ENCODE results near the gene RNF5. TPM values are rescaled to one million over a fixed set of nuclear protein-coding genes. Genes with fewer than 3 reads are reported as not detected.
"Not testable (repeated sequence)": the region's sequence is repeated elsewhere in the genome, so short reads cannot be mapped to it uniquely, and the experiment has no call there.

Gene RNF5
- polyA plus RNA-seq, 4 donors, result 57.4 to 103 (median 98.1) TPM

- DNase-seq (ENCODE audit: low read depth in 4 of 4, low spot score in 3 of 4), result no peak
Measured at GRCh38 chr6:32188381-32189068, 10.3 kb downstream of the RNF5 start.

GRCh38 chr6:32189069-32189741 lies 11.0 kb downstream of the RNF5 start:
- DNase-seq (ENCODE audit: low read depth in 4 of 4, low spot score in 3 of 4), result no peak

- DNase-seq (ENCODE audit: low read depth in 4 of 4, low spot score in 3 of 4), result no peak
Measured at GRCh38 chr6:32189742-32190053, 11.5 kb downstream of the RNF5 start.

- peak; percentile 87 to 93 (median 91) for DNase-seq (ENCODE audit: low read depth in 4 of 4, low spot score in 3 of 4)
Measured at GRCh38 chr6:32190054-32190851, 12.0 kb downstream of the RNF5 start, which contains the start of gene PBX2. Gene PBX2, minus strand, starts transcription at chr6:32190202. Its CDS starts 287 bp downstream, at chr6:32189915.

- no peak for DNase-seq (ENCODE audit: low read depth in 4 of 4, low spot score in 3 of 4)
Measured at GRCh38 chr6:32190911-32191677, 12.9 kb downstream of the RNF5 start.

GRCh38 chr6:32191696-32192607 lies 13.7 kb downstream of the RNF5 start:
- no peak for DNase-seq (ENCODE audit: low read depth in 4 of 4, low spot score in 3 of 4)

- DNase-seq (ENCODE audit: low read depth in 4 of 4, low spot score in 3 of 4), result no peak
Measured at GRCh38 chr6:32192608-32193039, 14.4 kb downstream of the RNF5 start, which contains the start of gene GPSM3. Gene GPSM3, minus strand, starts transcription at chr6:32192643. Its CDS starts 130 bp downstream, at chr6:32192513.

- not testable (repeated sequence) for DNase-seq (ENCODE audit: low read depth in 4 of 4, low spot score in 3 of 4)
Measured at GRCh38 chr6:32193096-32193495, 14.9 kb downstream of the RNF5 start.

GRCh38 chr6:32194388-32194787 lies 16.2 kb downstream of the RNF5 start:
- DNase-seq (ENCODE audit: low read depth in 4 of 4, low spot score in 3 of 4), result no peak

GRCh38 chr6:32194825-32195651 lies 16.8 kb downstream of the RNF5 start:
- DNase-seq (ENCODE audit: low read depth in 4 of 4, low spot score in 3 of 4), result no peak

- DNase-seq (ENCODE audit: low read depth in 4 of 4, low spot score in 3 of 4), result peak; percentile 99
Measured at GRCh38 chr6:32195652-32195901, 17.4 kb downstream of the RNF5 start.

- DNase-seq (ENCODE audit: low read depth in 4 of 4, low spot score in 3 of 4), result peak; percentile 83 to 88 (median 86)
Measured at GRCh38 chr6:32195902-32196681, 17.9 kb downstream of the RNF5 start.

- DNase-seq (ENCODE audit: low read depth in 4 of 4, low spot score in 3 of 4), result no peak
Measured at GRCh38 chr6:32196682-32197616, 18.7 kb downstream of the RNF5 start.

- DNase-seq (ENCODE audit: low read depth in 4 of 4, low spot score in 3 of 4), result no peak
Measured at GRCh38 chr6:32198345-32198696, 20.1 kb downstream of the RNF5 start.

- DNase-seq (ENCODE audit: low read depth in 4 of 4, low spot score in 3 of 4), result no peak
Measured at GRCh38 chr6:32198866-32199265, 20.7 kb downstream of the RNF5 start.

- DNase-seq (ENCODE audit: low read depth in 4 of 4, low spot score in 3 of 4), result no peak
Measured at GRCh38 chr6:32200711-32201475, 22.7 kb downstream of the RNF5 start.

Measured in left renal pelvis (tissue), 4 donors.